Kidney epithelial cell (primary cell): ENCODE data around the gene ORC4. TPM values are rescaled to one million over a fixed set of nuclear protein-coding genes. Genes with fewer than 3 reads are reported as not detected.

Source experiments
- DNase-seq: peaks from one replicate; pipeline ENCODE4 v3.0.0-alpha.2; 2010; ENCODE audit warnings: low read depth
- H3K27me3 ChIP-seq: 2 replicates; pipeline ENCODE4 v1.6.0; 2011; ENCODE audit warnings: low read length; ENCODE audit not compliant: control insufficient read depth, insufficient read depth
- H3K36me3 ChIP-seq: 2 replicates; pipeline ENCODE4 v1.5.1; 2011; ENCODE audit warnings: low read length; ENCODE audit not compliant: control insufficient read depth, insufficient read depth
- H3K4me3 ChIP-seq: 2 replicates; pipeline ENCODE4 v1.5.1; 2011; ENCODE audit warnings: low read depth, mild to moderate bottlenecking, control low read depth, low read length
- total RNA-seq: library from RNA; depleted of rRNA; stranded (reverse); fragments of >200 nt; gene quantifications from 2 replicates; pipeline ENCODE4 v1.2.3, GENCODE V29; 2015
- TF ChIP-seq, protein P1 (sequence below): IDR thresholded peaks from 2 replicates; pipeline ENCODE4 v1.5.1; 2011; ENCODE audit warnings: mild to moderate bottlenecking, moderate library complexity, low read length, control low read depth, inconsistent platforms; ENCODE audit not compliant: insufficient read depth, poor library complexity, severe bottlenecking

The ORC4 gene
- total RNA-seq, 1 donor from 2014 or later: 80.3 TPM

DNA sequence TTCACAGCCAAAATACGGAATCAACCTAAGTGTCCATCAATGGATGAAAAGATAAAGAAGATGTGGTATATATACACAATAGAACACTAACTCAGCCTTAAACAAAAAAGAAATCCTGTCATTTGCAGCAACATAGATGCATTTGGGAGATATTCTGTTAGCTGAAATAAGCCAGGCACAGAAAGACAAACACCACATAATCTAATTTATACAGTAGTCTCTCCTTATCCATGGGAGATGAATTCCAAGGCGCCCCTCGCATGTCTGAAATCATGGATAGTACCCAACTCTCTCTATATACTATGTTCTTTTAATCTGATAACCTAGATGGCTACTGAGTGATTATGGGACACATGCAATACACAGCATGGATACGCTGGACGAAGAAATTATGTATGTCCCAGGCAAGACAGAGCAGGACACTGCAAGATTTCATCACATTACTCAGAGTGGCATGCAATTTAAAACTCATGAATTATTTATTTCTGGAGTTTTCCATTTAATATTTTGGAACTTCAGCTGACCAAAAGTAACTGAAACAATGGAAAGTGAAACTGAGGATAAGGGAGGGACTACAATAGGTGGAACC, 39.5 kb downstream of the ORC4 start:
- TF ChIP-seq, protein P1, sequence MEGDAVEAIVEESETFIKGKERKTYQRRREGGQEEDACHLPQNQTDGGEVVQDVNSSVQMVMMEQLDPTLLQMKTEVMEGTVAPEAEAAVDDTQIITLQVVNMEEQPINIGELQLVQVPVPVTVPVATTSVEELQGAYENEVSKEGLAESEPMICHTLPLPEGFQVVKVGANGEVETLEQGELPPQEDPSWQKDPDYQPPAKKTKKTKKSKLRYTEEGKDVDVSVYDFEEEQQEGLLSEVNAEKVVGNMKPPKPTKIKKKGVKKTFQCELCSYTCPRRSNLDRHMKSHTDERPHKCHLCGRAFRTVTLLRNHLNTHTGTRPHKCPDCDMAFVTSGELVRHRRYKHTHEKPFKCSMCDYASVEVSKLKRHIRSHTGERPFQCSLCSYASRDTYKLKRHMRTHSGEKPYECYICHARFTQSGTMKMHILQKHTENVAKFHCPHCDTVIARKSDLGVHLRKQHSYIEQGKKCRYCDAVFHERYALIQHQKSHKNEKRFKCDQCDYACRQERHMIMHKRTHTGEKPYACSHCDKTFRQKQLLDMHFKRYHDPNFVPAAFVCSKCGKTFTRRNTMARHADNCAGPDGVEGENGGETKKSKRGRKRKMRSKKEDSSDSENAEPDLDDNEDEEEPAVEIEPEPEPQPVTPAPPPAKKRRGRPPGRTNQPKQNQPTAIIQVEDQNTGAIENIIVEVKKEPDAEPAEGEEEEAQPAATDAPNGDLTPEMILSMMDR: no peak
- DNase-seq: no peak
- Histone ChIP-seq H3K4me3 (no peak overlapping the region), H3K27me3 (no peaks in the 10 kb centered on the region), H3K36me3 (no peaks in the 10 kb centered on the region)

DNA sequence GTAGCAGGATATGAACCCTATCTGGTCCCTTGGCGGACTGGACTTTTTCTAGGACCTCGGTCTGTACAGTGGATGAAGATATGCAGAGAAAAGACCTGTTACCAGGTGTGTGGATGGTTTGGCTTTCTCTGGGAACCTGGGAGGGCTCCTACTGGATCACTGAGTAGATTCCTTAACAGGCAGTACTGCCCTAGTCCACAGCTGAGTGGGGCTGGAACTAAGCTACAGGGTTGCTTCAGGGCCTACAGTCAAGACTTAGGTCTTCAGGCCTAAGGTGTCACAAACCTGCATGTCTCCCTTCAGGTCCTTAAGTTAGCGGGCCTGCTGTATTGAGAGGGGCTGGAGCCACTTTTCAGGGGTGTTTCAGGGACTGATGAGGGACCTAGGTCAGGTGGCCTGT, 42.9 kb downstream of the ORC4 start:
- H3K4me3 ChIP-seq: no peak overlapping the region
- H3K27me3 ChIP-seq: no peaks in the 10 kb centered on the region
- no peaks in the 10 kb centered on the region for H3K36me3 ChIP-seq
- DNase-seq: no peak
- TF ChIP-seq, protein P1: no peak

- Histone ChIP-seq H3K36me3 (no peaks in the 10 kb centered on the region), H3K4me3 (no peak overlapping the region), H3K27me3 (no peaks in the 10 kb centered on the region)
- no peak for DNase-seq
- TF ChIP-seq, protein P1: no peak
Observed at GRCh38 chr2:147976102-147976501, 44.4 kb downstream of the ORC4 start.

DNA sequence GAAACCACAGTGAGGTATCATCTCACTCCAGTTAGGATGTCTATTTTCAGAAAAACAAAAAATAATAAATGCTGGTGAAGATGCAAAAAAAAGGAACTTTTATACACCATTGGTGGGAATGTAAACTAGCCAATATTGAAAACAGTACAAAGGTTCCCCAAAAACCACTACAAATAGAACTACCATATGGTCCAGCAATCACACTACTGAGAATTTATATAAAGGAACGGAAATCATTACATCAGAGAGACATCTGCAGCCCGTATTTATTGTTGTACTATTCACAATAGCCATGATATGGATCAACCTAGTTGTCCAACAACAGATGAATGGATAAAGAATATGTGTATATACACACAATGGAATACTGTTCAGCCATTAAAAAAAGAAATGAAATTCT, 52.0 kb downstream of the ORC4 start:
- H3K36me3 ChIP-seq: no peaks in the 10 kb centered on the region
- no peak overlapping the region for H3K4me3 ChIP-seq
- no peak for DNase-seq
- H3K27me3 ChIP-seq: no peaks in the 10 kb centered on the region
- TF ChIP-seq, protein P1: no peak

- TF ChIP-seq, protein P1: no peak
- DNase-seq: no peak
- H3K36me3 ChIP-seq: no peaks in the 10 kb centered on the region
- H3K4me3 ChIP-seq: no peak overlapping the region
- no peaks in the 10 kb centered on the region for H3K27me3 ChIP-seq
Observed at GRCh38 chr2:147952118-147952517, 68.4 kb downstream of the ORC4 start.

DNA sequence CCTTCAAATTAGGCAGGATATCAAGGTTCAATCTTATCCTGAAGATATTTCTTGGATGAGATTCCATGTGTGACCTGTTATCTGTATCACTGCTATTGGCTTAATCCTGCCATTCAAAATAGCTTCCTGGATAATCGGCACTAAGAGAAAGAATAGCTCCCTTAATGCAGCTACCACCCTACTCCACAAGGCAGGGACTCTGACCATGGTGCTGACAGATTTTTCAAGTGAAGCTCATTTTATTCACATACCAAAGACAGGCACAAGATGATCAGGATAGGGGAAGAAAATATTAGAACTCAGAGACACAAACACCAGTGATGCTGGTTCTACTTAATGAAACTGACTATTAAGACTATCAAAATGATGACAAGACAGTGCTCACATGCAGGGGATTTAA, 74.9 kb downstream of the ORC4 start:
- peak; percentile 5 for DNase-seq
- Histone ChIP-seq H3K4me3 (no peak overlapping the region), H3K36me3 (no peaks in the 10 kb centered on the region), H3K27me3 (no peaks in the 10 kb centered on the region)
- TF ChIP-seq, protein P1: no peak
